ENCODE measurements around the gene SNX9.

GRCh38 chr6:157962601-157963302 is 139.7 kb downstream of the SNX9 start:
- TF ChIP-seq EZH2 (IDR thresholded peaks at IDR 0.05; ENCODE audit: borderline replicate concordance, low read length) (no peak), CTCF (IDR thresholded peaks at IDR 0.05; ENCODE audit: low read length) (no peak)
